ENCODE data around the gene SIRT2. TPM values are rescaled to one million over a fixed set of nuclear protein-coding genes. Genes with fewer than 3 reads are reported as not detected.

SIRT2 gene
- total and polyA plus RNA-seq, 2 donors (not counting 1 experiment from before 2014, with no cell fraction given) = 42.4 to 65.9 TPM

DNA sequence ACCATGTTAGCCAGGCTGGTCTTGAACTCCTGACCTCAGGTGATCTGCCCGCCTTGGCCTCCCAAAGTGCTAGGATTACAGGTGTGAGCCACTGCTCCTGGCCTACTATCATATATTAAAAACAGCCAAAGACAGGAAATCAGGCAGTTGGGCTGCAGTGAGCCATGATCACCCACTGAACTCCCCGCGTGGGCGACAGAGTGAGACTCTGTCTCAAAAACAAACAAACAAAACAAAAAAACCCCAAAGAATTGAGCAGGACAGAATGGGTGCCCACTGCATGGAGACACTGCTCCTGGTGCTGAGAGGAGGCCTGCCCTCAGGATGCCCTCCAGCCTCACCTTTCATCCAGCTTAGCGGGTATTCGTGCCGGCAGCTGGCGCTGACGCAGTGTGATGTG is 16.1 kb downstream of the SIRT2 start:
- H3K27ac Mint-ChIP-seq = no peak overlapping the region
- no peak for ATAC-seq (ENCODE audit: low read depth)

DNA sequence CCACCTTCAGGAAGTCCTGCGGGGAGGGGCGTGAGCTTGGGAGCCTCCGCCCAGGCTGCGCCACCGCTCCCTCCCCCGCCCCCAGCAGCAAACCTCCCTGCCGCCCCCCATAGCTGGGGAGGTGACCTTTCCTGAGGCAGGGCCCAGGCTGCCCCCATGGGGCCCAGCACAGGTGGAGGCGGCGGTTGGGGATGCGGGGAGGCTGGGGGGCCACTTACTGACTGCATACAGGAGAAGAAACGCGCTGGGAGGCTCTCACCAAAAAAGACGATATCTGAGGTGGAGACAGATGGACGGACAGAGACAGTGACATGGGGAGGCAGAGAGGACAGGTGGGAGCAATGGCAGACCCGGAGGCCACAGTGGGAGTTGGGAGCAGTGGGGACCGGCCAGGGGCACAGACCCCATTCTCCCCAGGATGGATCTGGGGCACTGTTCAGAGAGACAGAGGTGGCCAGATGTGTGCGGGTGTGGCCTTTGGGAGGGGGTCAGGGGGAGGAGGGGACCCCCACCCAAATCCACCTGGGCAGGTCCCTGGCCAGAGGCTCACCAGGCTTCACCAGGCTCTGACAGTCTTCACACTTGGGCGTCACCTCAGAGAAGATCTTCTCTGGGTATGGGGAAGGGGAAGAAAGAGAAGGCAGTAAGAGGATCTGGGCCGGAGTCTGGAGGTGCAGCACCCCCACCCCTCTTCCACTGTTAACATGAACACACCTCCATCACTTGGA is 18.4 kb downstream of the SIRT2 start:
- Histone ChIP-seq H3K4me1 (ENCODE audit: control insufficient read depth in 2 of 2, insufficient read depth in 2 of 2, low read length in 2 of 2) (peaks cover 35 to 44% of the 10 kb centered on the region in 2 donors), H3K4me3 (ENCODE audit: control extremely low read depth in 1 of 5, extremely low read depth in 1 of 5, insufficient read depth in 1 of 5, low read depth in 2 of 5, low read length in 4 of 5) (no peak overlapping the region), H3K27ac (ENCODE audit: low read length in 2 of 2) (peak overlapping the region; percentile 22 to 94), H3K36me3 (replicated peaks in 1 of 2; ENCODE audit: control extremely low read depth in 1 of 2, control insufficient read depth in 1 of 2, extremely low read depth in 1 of 2, insufficient read depth in 2 of 2, low read length in 1 of 2) (peaks cover 0 to 15% of the 10 kb centered on the region in 2 experiments), H2AFZ (ENCODE audit: insufficient read depth, low read depth, low read length, poor library complexity, severe bottlenecking) (no peak overlapping the region), H3K9ac (ENCODE audit: low read length) (no peak overlapping the region), H4K20me1 (ENCODE audit: control insufficient read depth, insufficient read depth, low read length, poor library complexity, severe bottlenecking) (no peaks in the 10 kb centered on the region), H3K79me2 (ENCODE audit: control insufficient read depth, insufficient read depth, low read length) (peaks cover 12% of the 10 kb centered on the region), H3K27me3 (replicated peaks in 1 of 4; ENCODE audit: control extremely low read depth in 1 of 4, control insufficient read depth in 3 of 4, insufficient read depth in 4 of 4, low read length in 3 of 4) (no peaks in the 10 kb centered on the region), H3K4me2 (replicated peaks; ENCODE audit: low read depth, low read length, poor library complexity, severe bottlenecking) (no peak overlapping the region), H3K9me3 (ENCODE audit: control extremely low read depth in 1 of 3, control insufficient read depth in 2 of 3, insufficient read depth in 1 of 3, low read length in 2 of 3) (no peaks in the 10 kb centered on the region)
- ChIA-PET POLR2A (interaction anchor here (1.1 kb wide), 1 partner anchor 12 kb away, joined by 3 read pairs; no protein-coding TSS in a partner anchor), CTCF (interaction anchor here (1.1 to 1.3 kb wide), 2 partner anchors 11 to 111 kb away, joined by 4 to 6 read pairs; no protein-coding TSS in a partner anchor)
- DNase-seq (no peak), ATAC-seq (ENCODE audit: low read depth) (no peak)
- TF ChIP-seq, protein P1, sequence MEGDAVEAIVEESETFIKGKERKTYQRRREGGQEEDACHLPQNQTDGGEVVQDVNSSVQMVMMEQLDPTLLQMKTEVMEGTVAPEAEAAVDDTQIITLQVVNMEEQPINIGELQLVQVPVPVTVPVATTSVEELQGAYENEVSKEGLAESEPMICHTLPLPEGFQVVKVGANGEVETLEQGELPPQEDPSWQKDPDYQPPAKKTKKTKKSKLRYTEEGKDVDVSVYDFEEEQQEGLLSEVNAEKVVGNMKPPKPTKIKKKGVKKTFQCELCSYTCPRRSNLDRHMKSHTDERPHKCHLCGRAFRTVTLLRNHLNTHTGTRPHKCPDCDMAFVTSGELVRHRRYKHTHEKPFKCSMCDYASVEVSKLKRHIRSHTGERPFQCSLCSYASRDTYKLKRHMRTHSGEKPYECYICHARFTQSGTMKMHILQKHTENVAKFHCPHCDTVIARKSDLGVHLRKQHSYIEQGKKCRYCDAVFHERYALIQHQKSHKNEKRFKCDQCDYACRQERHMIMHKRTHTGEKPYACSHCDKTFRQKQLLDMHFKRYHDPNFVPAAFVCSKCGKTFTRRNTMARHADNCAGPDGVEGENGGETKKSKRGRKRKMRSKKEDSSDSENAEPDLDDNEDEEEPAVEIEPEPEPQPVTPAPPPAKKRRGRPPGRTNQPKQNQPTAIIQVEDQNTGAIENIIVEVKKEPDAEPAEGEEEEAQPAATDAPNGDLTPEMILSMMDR (IDR thresholded peaks at IDR 0.05) = no peak
- TF ChIP-seq EZH2 (IDR thresholded peaks at IDR 0.05; ENCODE audit: borderline replicate concordance, insufficient read depth, low read depth, low read length, poor library complexity, severe bottlenecking) = no peak
- H3K4me1 Mint-ChIP-seq = peaks cover 40% of the 10 kb centered on the region
- intact Hi-C loops (cut with micrococcal nuclease) = no loop called here
- WGBS (ENCODE audit: insufficient coverage) = 93% methylated on average over 17 of the region's 19 CpGs
- no peak overlapping the region for H3K4me3 Mint-ChIP-seq
- H3K9me3 Mint-ChIP-seq (ENCODE audit: insufficient read depth) = no peaks in the 10 kb centered on the region
- no peaks in the 10 kb centered on the region for H3K27me3 Mint-ChIP-seq
- H3K27ac Mint-ChIP-seq = peak overlapping the region; percentile 75

More for the DNA sequence above, 16.1 kb downstream of the SIRT2 start:
- no peaks in the 10 kb centered on the region for H4K20me1 ChIP-seq (ENCODE audit: control insufficient read depth, insufficient read depth, low read length, poor library complexity, severe bottlenecking)
- no peaks in the 10 kb centered on the region for H3K9me3 Mint-ChIP-seq (ENCODE audit: insufficient read depth)
- intact Hi-C loops (cut with micrococcal nuclease) = no loop called here
- H3K4me1 Mint-ChIP-seq = peaks cover 23% of the 10 kb centered on the region
- peaks cover 0 to 16% of the 10 kb centered on the region in 2 experiments for H3K36me3 ChIP-seq (replicated peaks in 1 of 2; ENCODE audit: control extremely low read depth in 1 of 2, control insufficient read depth in 1 of 2, extremely low read depth in 1 of 2, insufficient read depth in 2 of 2, low read length in 1 of 2)
- H3K27me3 Mint-ChIP-seq = no peaks in the 10 kb centered on the region
- no peaks in the 10 kb centered on the region for H3K9me3 ChIP-seq (ENCODE audit: control extremely low read depth in 1 of 3, control insufficient read depth in 2 of 3, insufficient read depth in 1 of 3, low read length in 2 of 3)
- peaks cover 29 to 40% of the 10 kb centered on the region in 2 donors for H3K4me1 ChIP-seq (ENCODE audit: control insufficient read depth in 2 of 2, insufficient read depth in 2 of 2, low read length in 2 of 2)
- ChIA-PET POLR2A (interaction anchor here (0.6 to 1.2 kb wide), 3 partner anchors 31 to 239 kb away, joined by 3 to 9 read pairs (median 5); no protein-coding TSS in a partner anchor), CTCF (no interaction called here)
- H3K4me3 ChIP-seq (ENCODE audit: control extremely low read depth in 1 of 5, extremely low read depth in 1 of 5, insufficient read depth in 1 of 5, low read depth in 2 of 5, low read length in 4 of 5) = no peak overlapping the region
- no peaks in the 10 kb centered on the region for H3K27me3 ChIP-seq (replicated peaks in 1 of 4; ENCODE audit: control extremely low read depth in 1 of 4, control insufficient read depth in 3 of 4, insufficient read depth in 4 of 4, low read length in 3 of 4)
- peaks cover 20% of the 10 kb centered on the region for H3K79me2 ChIP-seq (ENCODE audit: control insufficient read depth, insufficient read depth, low read length)
- H3K4me2 ChIP-seq (replicated peaks; ENCODE audit: low read depth, low read length, poor library complexity, severe bottlenecking) = no peak overlapping the region
- H2AFZ ChIP-seq (ENCODE audit: insufficient read depth, low read depth, low read length, poor library complexity, severe bottlenecking) = no peak overlapping the region
- 76% methylated on average over 3 of the region's 9 CpGs for WGBS (ENCODE audit: insufficient coverage)
- TF ChIP-seq, protein P1 (IDR thresholded peaks at IDR 0.05) = no peak
- TF ChIP-seq EZH2 (IDR thresholded peaks at IDR 0.05; ENCODE audit: borderline replicate concordance, insufficient read depth, low read depth, low read length, poor library complexity, severe bottlenecking) = no peak
- H3K27ac ChIP-seq (ENCODE audit: low read length in 2 of 2) = peak overlapping the region in 1 of 2 donors; percentile 39
- no peak for DNase-seq
- H3K9ac ChIP-seq (ENCODE audit: low read length) = no peak overlapping the region
- H3K4me3 Mint-ChIP-seq = no peak overlapping the region
